Measurements from ENCODE around the gene EXOSC7. TPM values are rescaled to one million over a fixed set of nuclear protein-coding genes. Genes with fewer than 3 reads are reported as not detected.

The EXOSC7 gene
- polyA plus RNA-seq, 3 donors = 16.8 to 23.9 (median 18.8) TPM

DNA sequence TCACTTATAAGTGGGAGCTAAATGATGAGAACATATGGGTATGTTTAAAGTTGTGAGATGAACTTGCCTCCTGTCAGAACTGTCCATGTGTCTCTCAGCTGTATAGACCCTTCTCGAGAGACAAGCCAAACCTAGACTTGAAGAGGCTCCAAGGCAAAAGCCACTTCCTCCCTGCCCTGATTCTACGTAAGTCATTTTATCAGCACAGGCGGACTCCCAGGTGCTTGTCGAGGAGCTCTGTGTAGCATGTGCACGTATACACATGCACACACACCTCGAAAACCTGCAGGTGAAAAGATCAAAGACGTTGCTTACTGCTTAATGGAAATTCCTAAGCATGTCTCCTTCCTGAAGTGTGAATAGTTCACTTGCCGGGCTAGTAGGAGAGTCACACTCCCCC, 44.5 kb downstream of the EXOSC7 start:
- Mint-ChIP-seq H3K27ac (no peak overlapping the region), H3K27me3 (ENCODE audit: low read depth in 3 of 3) (peaks cover 2 to 5% (median 3%) of the 10 kb centered on the region in 3 donors), H3K4me1 (peaks cover 15% of the 10 kb centered on the region), H3K36me3 (peaks cover 4 to 9% of the 10 kb centered on the region in 2 donors), H3K9me3 (peaks cover 0 to 2% (median 0%) of the 10 kb centered on the region in 7 donors), H3K4me3 (no peak overlapping the region)
- H3K9me3 ChIP-seq (replicated peaks in 1 of 2; ENCODE audit: control insufficient read depth in 1 of 2, insufficient read depth in 1 of 2, low read length in 2 of 2) = no peaks in the 10 kb centered on the region
- WGBS (ENCODE audit: insufficient coverage) = 56% methylated on average over 5 of the region's 8 CpGs
- H4K20me1 ChIP-seq (ENCODE audit: insufficient read depth, low read length) = no peaks in the 10 kb centered on the region
- H3K4me3 ChIP-seq (replicated peaks in 1 of 3; ENCODE audit: low read depth in 2 of 3, low read length in 3 of 3) = no peak overlapping the region
- peaks cover 0 to 5% of the 10 kb centered on the region in 2 donors for H3K36me3 ChIP-seq (replicated peaks in 1 of 2; ENCODE audit: control insufficient read depth in 1 of 2, insufficient read depth in 2 of 2, low read length in 2 of 2)
- H3K9ac ChIP-seq (ENCODE audit: insufficient read depth, low read length, poor library complexity, severe bottlenecking) = no peak overlapping the region
- intact Hi-C loops (cut with micrococcal nuclease) = no loop called here
- peaks cover 11 to 13% of the 10 kb centered on the region in 2 donors for H3K4me1 ChIP-seq (ENCODE audit: control insufficient read depth in 1 of 2, insufficient read depth in 2 of 2, low read length in 2 of 2)
- H2AFZ ChIP-seq (ENCODE audit: insufficient read depth, low read depth, low read length, poor library complexity, severe bottlenecking) = no peak overlapping the region
- no peaks in the 10 kb centered on the region for H3K79me2 ChIP-seq (ENCODE audit: insufficient read depth, low read length)
- no peaks in the 10 kb centered on the region for H3K27me3 ChIP-seq (ENCODE audit: control insufficient read depth in 2 of 2, insufficient read depth in 2 of 2, low read length in 2 of 2)
- DNase-seq = no peak
- H3K4me2 ChIP-seq (replicated peaks; ENCODE audit: extremely low read depth, low read length, poor library complexity, severe bottlenecking) = no peak overlapping the region
- TF ChIP-seq CTCF (IDR thresholded peaks at IDR 0.05) = no peak
- no peak overlapping the region for H3K27ac ChIP-seq (ENCODE audit: low read depth in 1 of 2, low read length in 2 of 2)

DNA sequence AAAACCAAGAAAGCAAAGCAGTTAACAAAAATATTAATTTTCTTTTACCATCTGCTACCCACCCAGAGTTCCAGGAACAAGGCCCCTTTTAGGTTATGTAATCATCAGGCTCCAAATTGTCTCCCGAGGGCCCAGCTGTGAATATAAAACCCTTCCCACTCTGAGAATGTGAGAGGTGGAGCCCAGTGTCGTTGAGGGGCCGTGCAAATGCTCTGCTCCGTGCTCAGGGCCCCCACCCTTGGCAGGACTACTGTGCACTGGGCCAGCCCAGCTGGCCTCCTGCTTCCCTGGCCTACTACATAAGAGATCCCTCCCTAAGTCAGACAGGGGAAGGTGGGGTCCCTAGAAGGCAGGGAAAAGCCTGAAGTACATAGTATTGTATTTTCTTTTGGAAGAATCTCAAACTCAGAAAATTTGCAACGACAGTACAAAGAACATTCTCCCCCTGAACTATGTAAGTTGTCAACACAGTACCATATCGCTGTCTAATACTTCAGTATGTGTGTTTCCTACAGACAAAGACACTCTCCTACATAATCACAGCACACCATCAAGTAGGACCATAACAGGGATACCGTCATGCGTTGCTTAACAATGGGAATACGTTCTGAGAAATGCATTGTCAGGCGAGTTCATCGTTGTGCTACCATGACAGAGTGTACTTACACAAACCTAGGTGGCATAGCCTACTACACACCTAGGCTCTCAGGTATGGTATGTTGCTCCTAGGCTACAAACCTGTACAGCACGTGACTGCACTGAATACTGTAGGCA, 45.7 kb downstream of the EXOSC7 start:
- WGBS (ENCODE audit: insufficient coverage) = 85% methylated on average over 4 of the region's 12 CpGs
- Mint-ChIP-seq H3K27me3 (ENCODE audit: low read depth in 3 of 3) (peaks cover 4 to 9% (median 8%) of the 10 kb centered on the region in 3 donors), H3K4me1 (peaks cover 18% of the 10 kb centered on the region), H3K9me3 (peaks cover 0 to 2% (median 0%) of the 10 kb centered on the region in 7 donors), H3K36me3 (peaks cover 2 to 4% of the 10 kb centered on the region in 2 donors), H3K4me3 (no peak overlapping the region), H3K27ac (no peak overlapping the region)
- no peaks in the 10 kb centered on the region for H3K9me3 ChIP-seq (replicated peaks in 1 of 2; ENCODE audit: control insufficient read depth in 1 of 2, insufficient read depth in 1 of 2, low read length in 2 of 2)
- no peak for TF ChIP-seq CTCF (IDR thresholded peaks at IDR 0.05)
- H3K27ac ChIP-seq (ENCODE audit: low read depth in 1 of 2, low read length in 2 of 2) = no peak overlapping the region
- no peak overlapping the region for H3K4me3 ChIP-seq (replicated peaks in 1 of 3; ENCODE audit: low read depth in 2 of 3, low read length in 3 of 3)
- peaks cover 11 to 20% of the 10 kb centered on the region in 2 donors for H3K4me1 ChIP-seq (ENCODE audit: control insufficient read depth in 1 of 2, insufficient read depth in 2 of 2, low read length in 2 of 2)
- no peak for DNase-seq
- no peak overlapping the region for H3K4me2 ChIP-seq (replicated peaks; ENCODE audit: extremely low read depth, low read length, poor library complexity, severe bottlenecking)
- H4K20me1 ChIP-seq (ENCODE audit: insufficient read depth, low read length) = no peaks in the 10 kb centered on the region
- no peak overlapping the region for H3K9ac ChIP-seq (ENCODE audit: insufficient read depth, low read length, poor library complexity, severe bottlenecking)
- H3K27me3 ChIP-seq (ENCODE audit: control insufficient read depth in 2 of 2, insufficient read depth in 2 of 2, low read length in 2 of 2) = no peaks in the 10 kb centered on the region
- H2AFZ ChIP-seq (ENCODE audit: insufficient read depth, low read depth, low read length, poor library complexity, severe bottlenecking) = no peak overlapping the region
- intact Hi-C loops (cut with micrococcal nuclease) = no loop called here
- no peaks in the 10 kb centered on the region for H3K79me2 ChIP-seq (ENCODE audit: insufficient read depth, low read length)
- H3K36me3 ChIP-seq (replicated peaks in 1 of 2; ENCODE audit: control insufficient read depth in 1 of 2, insufficient read depth in 2 of 2, low read length in 2 of 2) = no peaks in the 10 kb centered on the region

All from CD14-positive monocyte (primary cell).